Fibroblast of villous mesenchyme (primary cell): Measurements from ENCODE around the gene CRHBP. TPM values are rescaled to one million over a fixed set of nuclear protein-coding genes. Genes with fewer than 3 reads are reported as not detected.

Source experiments
- DNase-seq: peaks from one replicate; pipeline ENCODE4 v3.0.0-alpha.2; 2010; ENCODE audit warnings: low read depth
- H3K4me3 ChIP-seq: 2 replicates; pipeline ENCODE4 v1.5.1; 2011; ENCODE audit warnings: low read depth, mild to moderate bottlenecking, low read length
- CTCF ChIP-seq: IDR thresholded peaks from 2 replicates; pipeline ENCODE4 v1.5.1; 2012; ENCODE audit warnings: low read depth, mild to moderate bottlenecking, low read length; ENCODE audit not compliant: insufficient read depth
- small RNA-seq: library from RNA; depleted of rRNA; stranded (forward); fragments of <200 nt; gene quantifications from one replicate; pipeline ENCODE3, GENCODE V24; 2012
- total RNA-seq: library from RNA; depleted of rRNA; stranded (reverse); fragments of >200 nt; gene quantifications from 2 replicates; pipeline ENCODE4 v1.2.3, GENCODE V29; 2012

CRHBP gene
- total RNA-seq, 1 donor, result not detected

GRCh38 chr5:77011498-77011897 lies 58.7 kb downstream of the CRHBP start:
- DNase-seq, result no peak
- no peak for TF ChIP-seq CTCF
- H3K4me3 ChIP-seq, result no peak overlapping the region

DNA sequence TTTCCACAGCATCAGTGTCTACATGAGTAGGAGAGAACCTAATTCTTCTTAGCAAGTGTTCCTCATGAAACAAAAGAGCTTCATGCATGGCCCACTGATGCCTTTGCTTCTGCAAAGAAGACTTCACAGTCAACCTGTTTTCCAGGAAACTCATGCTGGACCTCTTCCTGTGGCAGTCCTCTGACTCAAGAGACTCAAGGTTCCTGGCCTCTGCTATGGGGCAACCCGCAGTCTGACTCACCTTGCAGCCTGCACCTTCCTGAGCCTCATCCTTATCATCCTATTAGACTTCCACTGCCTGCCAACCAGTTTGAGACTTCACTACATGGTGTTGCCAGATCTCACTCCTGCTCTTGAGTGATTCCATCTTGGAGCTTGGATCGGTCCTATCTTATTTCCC lies 59.8 kb downstream of the CRHBP start:
- TF ChIP-seq CTCF, result no peak
- DNase-seq, result no peak
- no peak overlapping the region for H3K4me3 ChIP-seq

GRCh38 chr5:77015938-77016569 lies 63.2 kb downstream of the CRHBP start:
- TF ChIP-seq CTCF, result peak; percentile 48
- no peak overlapping the region for H3K4me3 ChIP-seq
- peak; percentile 68 for DNase-seq

DNA sequence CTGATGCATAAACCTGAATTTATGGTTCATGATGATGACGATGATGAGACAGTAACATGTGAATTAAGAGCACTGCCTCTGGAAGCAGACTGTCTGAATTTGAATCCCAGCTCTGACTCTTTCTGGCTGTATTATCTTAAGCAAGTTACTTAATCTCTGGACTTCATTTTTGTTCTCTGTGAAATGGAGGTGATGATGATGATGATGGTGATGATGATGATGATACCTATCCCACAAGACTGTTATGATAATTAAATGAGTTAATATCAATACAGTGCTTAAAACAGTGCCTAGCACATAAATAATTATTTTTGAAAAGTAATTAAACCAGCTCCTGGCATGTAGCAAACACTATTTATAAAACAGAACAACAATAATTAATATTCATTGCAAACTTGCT lies 64.1 kb downstream of the CRHBP start:
- TF ChIP-seq CTCF, result no peak
- no peak overlapping the region for H3K4me3 ChIP-seq
- DNase-seq, result no peak

DNA sequence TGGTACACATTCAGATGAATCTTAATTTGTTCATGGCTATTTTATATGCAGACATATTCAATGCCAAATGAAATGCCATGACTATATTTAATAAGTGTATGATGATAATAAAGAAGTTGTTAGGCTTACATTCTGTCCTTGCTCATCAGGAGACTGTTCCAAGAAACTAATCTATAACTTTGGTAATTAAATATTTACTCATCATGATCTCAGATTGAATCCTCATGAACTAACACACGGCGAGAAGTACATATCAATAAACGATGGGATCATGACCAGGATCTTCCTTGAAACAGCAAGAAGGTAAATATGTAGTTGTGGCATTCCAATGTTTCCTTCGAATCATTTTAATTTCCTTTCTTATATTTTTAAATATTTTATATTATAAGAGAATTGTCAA lies 64.8 kb downstream of the CRHBP start:
- no peak for TF ChIP-seq CTCF
- H3K4me3 ChIP-seq, result no peak overlapping the region
- DNase-seq, result no peak

Small RNA genes lying within 50 kb of the gene (small RNA-seq; reads per million reads assigned to genes)
- gene RNU6ATAC36P, result not detected

Other genes starting within 250 kb of the CRHBP start
- gene F2R, start 236.9 kb upstream of the CRHBP start, total RNA-seq, result 117 and 144 TPM in 2 replicates
- gene F2RL1, start 134.0 kb upstream of the CRHBP start, total RNA-seq, result 26.3 and 69.9 TPM in 2 replicates
- not detected in 2 replicates for gene S100Z, start 103.0 kb upstream of the CRHBP start, total RNA-seq
- gene AGGF1, start 77.4 kb downstream of the CRHBP start, total RNA-seq, result 19.0 and 20.0 TPM in 2 replicates
- 1.3 and 2.6 TPM in 2 replicates for gene ZBED3, start 134.2 kb downstream of the CRHBP start, total RNA-seq